Hematopoietic multipotent progenitor cell treated with erythropoietin and hydrocortisone succinate and interleukin-3 and kit ligand, for 15 days (in vitro differentiated cells): ENCODE data around the gene CD1E.
"Not testable (repeated sequence)": the region's sequence is repeated elsewhere in the genome, so short reads cannot be mapped to it uniquely, and the experiment has no call there.

Source experiments
- DNase-seq: peaks from one replicate; pipeline ENCODE4 v3.0.0-alpha.2; 2015; ENCODE audit warnings: low spot score

The CD1E gene

DNA sequence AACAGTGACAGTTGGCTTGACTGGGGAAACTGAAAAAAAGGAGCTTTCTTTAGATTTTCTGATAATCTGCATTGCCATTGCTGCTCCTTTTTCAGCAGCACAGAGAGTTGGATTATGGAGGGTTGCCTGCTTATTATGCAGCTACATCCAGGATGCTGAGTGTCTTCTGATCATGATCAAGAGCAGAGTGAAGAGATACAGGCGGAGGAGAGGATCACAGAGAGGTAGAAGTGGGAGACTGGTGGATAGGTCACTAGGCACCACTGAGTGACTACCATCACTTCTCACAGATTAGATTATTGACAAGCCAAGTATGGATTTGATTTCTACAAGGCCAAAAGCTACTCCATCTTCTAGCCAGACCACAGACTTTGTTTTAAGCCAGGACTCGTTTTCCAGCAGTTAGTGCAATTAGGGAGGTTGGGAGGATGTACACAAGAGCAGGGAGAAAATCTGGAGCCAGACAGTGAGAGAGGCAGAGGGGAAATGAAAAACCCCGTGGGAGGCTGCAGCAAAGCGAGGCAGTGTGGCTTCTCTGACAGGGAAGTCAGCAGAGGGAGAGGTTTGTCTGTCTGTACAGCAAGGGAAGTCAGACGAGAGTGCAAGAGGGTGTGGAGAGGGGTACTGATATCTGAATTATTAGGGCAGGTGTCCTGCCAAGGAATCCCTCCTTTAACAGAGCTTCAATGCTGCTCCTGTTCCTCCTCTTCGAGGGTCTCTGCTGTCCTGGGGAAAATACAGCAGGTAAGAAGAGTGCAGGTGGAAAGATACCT is at the start of gene CD1E:
Gene CD1E (plus strand): TSS at position 592 of the 773 bp plus-strand sequence. CDS start 95 bp downstream, at position 687.
- no peak for DNase-seq

GRCh38 chr1:158310623-158311022 is 43.1 kb upstream of the CD1E start:
- DNase-seq: no peak

GRCh38 chr1:158311066-158311465 is 42.6 kb upstream of the CD1E start:
- no peak for DNase-seq

DNA sequence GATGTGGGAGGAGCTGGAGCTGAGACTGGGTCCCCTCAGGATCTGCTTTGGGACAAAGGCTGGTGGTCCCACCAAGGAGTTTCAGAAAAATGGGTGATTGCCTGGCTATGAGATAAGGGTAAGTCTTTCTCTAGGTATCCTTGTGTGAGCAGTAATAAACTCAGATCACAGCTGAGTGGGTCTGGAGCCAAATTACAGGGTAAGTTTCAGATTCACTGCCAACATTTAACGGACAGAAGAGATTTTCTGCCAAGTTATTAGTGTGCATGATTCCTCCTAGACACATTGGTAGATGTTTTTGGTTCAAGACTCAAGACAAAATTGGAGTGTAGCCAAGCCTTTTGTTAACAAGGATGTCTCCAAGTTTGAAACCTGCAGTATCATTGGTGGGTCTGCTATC is 29.8 kb upstream of the CD1E start:
- DNase-seq: no peak

- DNase-seq: no peak
Measured at GRCh38 chr1:158324395-158324794, 29.3 kb upstream of the CD1E start.

DNA sequence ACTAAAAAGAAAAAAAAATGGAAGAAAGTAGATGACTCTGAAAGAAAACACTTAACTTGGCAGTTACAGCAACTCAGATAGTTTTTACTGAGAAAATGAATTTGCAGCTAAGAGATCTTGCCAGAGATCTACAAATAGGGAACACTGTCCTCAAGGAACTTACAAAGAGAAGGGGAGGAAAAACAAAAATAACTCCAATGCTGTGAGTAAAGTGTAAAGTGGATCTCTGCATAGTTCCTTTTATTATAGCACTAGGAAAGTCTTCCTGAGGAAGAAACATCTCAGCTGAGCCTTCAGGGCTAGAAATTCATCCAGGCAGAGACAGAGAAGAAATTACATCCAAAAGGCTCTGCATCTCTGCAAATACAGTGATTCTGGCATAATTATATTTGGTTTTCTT is 26.2 kb upstream of the CD1E start:
- no peak for DNase-seq

- no peak for DNase-seq
Measured at GRCh38 chr1:158328426-158328825, 25.3 kb upstream of the CD1E start.

DNA sequence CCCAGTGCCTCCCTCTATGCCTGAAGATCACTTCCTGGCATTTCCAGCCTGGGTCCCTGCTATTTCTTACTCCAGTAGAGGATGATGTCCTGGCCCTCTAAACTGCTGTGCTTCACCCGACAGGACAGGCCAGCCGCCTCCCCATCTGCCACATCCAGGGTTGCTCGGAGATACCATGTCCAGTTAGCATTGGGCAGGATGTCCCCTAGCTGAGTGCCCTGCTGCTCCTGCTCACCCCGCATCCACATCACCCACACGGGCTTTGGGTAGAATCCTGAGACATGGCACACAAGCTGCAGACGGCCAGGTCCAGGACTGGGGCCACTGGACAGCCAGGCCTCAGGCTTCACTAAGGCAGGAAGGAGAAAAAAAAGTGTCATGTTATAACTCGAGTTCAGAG is 24.4 kb upstream of the CD1E start:
- no peak for DNase-seq

- DNase-seq: no peak
Measured at GRCh38 chr1:158329733-158330132, 24.0 kb upstream of the CD1E start.

DNA sequence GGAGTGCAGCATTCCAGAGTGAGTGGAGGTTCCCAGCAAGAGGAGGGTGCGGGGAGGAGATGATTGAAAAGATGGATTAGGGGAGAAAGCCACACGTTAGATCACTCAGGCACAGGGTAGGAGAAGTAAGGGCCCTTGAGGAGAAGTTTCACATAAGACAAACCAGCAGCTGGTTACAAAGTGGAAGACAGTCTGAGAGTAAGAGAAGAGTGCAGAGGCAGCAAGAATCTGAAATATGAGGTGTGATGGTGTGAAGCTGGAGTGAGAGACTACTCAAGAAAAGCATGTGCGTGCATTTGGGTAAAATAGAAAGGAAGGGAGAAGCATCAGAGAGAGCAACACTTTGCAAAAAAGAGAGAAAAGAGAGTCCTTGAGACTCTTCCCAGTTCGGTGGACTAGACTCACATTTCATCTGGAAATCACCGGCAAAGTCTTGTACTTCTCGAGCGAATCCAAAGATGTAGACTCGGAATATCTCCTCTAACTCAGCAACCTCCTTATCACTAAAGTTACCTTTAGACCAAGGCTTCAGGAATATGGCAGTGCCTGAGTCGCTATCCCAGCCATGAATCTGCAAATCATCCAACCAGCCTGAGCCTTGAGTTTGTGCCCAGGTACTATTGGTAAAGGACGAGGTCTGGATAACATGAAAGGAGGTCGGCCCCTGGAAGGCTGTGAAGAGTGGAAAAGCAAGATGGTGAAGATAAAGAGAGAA is 23.1 kb upstream of the CD1E start:
- no peak for DNase-seq

GRCh38 chr1:158331106-158331425 is 22.6 kb upstream of the CD1E start:
- DNase-seq: no peak

GRCh38 chr1:158331481-158332150 is 22.1 kb upstream of the CD1E start, which contains the start of gene CD1B:
TSS of gene CD1B (minus strand) at chr1:158331531. CDS start at chr1:158331423, 108 bp downstream.
- DNase-seq: no peak

- no peak for DNase-seq
Measured at GRCh38 chr1:158333405-158334155, 20.1 kb upstream of the CD1E start.

- DNase-seq: no peak
Measured at GRCh38 chr1:158334526-158335212, 19.0 kb upstream of the CD1E start.

DNA sequence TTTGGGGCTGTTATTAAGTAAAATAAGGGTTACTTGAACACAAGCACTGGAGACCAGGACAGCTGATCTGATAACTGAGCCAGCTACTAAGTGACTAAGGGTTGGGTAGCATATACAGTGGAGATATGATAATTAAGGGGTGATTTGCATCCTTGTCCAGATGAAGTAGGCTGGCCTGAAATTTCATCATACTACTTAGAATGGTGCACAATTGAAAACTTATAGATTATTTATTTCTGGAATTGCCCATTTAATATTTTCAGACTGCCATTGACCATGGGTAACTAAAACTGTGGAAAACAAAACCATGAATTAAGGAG is 18.5 kb upstream of the CD1E start:
- DNase-seq: no peak

- DNase-seq: not testable (repeated sequence)
Measured at GRCh38 chr1:158336413-158336812, 17.3 kb upstream of the CD1E start.

DNA sequence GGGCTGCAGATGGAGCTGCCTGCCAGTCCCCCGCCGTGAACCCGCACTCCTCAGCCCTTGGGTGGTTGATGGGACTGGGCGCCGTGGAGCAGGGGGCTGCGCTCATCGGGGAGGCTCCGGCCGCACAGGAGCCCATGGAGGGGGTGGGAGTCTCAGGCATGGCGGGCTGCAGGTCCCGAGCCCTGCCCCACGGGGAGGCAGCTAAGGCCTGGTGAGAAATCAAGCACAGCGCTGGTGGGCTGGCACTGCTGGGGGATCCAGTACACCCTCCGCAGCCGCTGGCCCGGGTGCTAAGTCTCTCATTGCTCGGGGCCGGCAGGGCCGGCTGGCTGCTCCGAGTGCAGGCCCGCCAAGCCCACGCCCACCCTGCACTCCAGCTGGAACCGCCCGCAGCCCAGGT is 4.7 kb upstream of the CD1E start:
- DNase-seq: not testable (repeated sequence)

GRCh38 chr1:158354255-158354654 is 561 bp downstream of the CD1E start:
- no peak for DNase-seq

- no peak for DNase-seq
Measured at GRCh38 chr1:158355773-158356285, 2.1 kb downstream of the CD1E start.

GRCh38 chr1:158356616-158357015 is 2.9 kb downstream of the CD1E start:
- no peak for DNase-seq

GRCh38 chr1:158357441-158357840 is 3.7 kb downstream of the CD1E start:
- no peak for DNase-seq

DNA sequence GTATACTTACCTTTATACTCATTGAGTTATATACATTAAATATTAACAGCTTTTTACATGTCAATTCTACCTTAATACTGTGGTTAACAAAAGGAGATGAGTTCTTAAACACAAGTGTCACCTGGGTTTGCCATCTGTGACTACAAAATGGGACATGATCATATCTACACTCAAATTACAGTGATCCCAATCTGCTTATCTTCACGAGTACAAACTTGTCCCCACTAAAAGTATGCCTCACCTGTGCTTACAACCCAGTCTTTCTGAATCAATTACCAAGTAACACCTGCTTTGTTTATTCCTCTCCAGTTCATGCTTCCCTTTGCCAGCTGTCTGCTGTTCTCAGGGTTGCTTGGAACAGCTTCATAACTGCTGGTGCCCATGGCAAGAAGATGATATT is 8.8 kb downstream of the CD1E start:
- DNase-seq: no peak
